Measurements from ENCODE around the gene ADGRB3. TPM values are rescaled to one million over a fixed set of nuclear protein-coding genes. Genes with fewer than 3 reads are reported as not detected.

The ADGRB3 gene
- polyA plus RNA-seq, 1 of the 3 experiments (the other 2 are of a cell fraction): 0.12 TPM

DNA sequence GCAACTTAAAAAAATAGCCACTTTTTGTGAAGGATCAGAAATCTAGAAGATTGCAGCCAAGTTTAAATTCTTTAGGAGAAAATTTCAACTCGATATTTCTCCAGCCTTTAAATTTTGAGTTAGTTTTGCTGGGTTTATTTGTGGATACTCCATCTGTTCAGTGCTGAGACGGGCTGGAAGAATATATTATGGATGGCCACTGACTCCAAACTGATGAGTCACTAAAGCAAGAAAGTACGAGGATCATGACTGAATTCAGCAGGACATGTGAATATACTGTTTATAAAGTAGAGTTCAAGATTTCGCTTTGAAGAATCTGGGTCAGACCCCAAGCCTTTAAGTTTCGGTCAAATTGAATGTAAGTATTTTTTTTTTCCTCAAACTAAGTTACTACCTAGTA lies 199.5 kb downstream of the ADGRB3 start:
- no peaks in the 10 kb centered on the region for H4K20me1 ChIP-seq (ENCODE audit: insufficient read depth)
- ChIA-PET CTCF (interaction anchor here (1.3 kb wide), 1 partner anchor 17 kb away, joined by 3 read pairs; no protein-coding TSS in a partner anchor), POLR2A (no interaction called here)
- H3K9ac ChIP-seq: no peak overlapping the region
- H3K4me1 ChIP-seq (ENCODE audit: control insufficient read depth in 1 of 2, insufficient read depth in 2 of 2, low read depth in 1 of 2, low read length in 1 of 2): no peaks in the 10 kb centered on the region
- no peaks in the 10 kb centered on the region for H3K36me3 ChIP-seq (replicated peaks in 1 of 2; ENCODE audit: control insufficient read depth in 1 of 2, insufficient read depth in 2 of 2, low read length in 1 of 2)
- DNase-seq: no peak
- no peak overlapping the region for H2AFZ ChIP-seq (ENCODE audit: low read depth)
- WGBS (ENCODE audit: low lambda C conversion rate): 34% methylated on average over 5 of the region's 5 CpGs
- no peak overlapping the region for H3K4me3 ChIP-seq (ENCODE audit: low read depth in 2 of 2, low read length in 1 of 2)
- H3K9me3 ChIP-seq: no peaks in the 10 kb centered on the region
- no peak overlapping the region for H3K4me2 ChIP-seq
- no peaks in the 10 kb centered on the region for H3K79me2 ChIP-seq (ENCODE audit: insufficient read depth)
- no peak overlapping the region for H3K27ac ChIP-seq (ENCODE audit: low read depth in 2 of 2, low read length in 1 of 2)
- H3K27me3 ChIP-seq (ENCODE audit: insufficient read depth): no peaks in the 10 kb centered on the region
- H3F3A ChIP-seq (replicated peaks; ENCODE audit: insufficient read depth): no peaks in the 10 kb centered on the region
- no peaks in the 10 kb centered on the region for H3K9me2 ChIP-seq
- TF ChIP-seq NFIC (IDR thresholded peaks at IDR 0.05; ENCODE audit: borderline replicate concordance): no peak
- no peak for TF ChIP-seq RFX5 (IDR thresholded peaks at IDR 0.05; ENCODE audit: low read length)
- TF ChIP-seq FOXM1 (IDR thresholded peaks at IDR 0.05; ENCODE audit: low read depth): no peak
- TF ChIP-seq EP300 (IDR thresholded peaks at IDR 0.05; ENCODE audit: borderline replicate concordance in 1 of 2, low read depth in 1 of 2, low read length in 1 of 2): no peak
- TF ChIP-seq, protein P1, sequence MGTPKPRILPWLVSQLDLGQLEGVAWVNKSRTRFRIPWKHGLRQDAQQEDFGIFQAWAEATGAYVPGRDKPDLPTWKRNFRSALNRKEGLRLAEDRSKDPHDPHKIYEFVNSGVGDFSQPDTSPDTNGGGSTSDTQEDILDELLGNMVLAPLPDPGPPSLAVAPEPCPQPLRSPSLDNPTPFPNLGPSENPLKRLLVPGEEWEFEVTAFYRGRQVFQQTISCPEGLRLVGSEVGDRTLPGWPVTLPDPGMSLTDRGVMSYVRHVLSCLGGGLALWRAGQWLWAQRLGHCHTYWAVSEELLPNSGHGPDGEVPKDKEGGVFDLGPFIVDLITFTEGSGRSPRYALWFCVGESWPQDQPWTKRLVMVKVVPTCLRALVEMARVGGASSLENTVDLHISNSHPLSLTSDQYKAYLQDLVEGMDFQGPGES (IDR thresholded peaks at IDR 0.05; ENCODE audit: low read depth, low read length): no peak
- no peak for TF ChIP-seq FOSL2 (IDR thresholded peaks at IDR 0.05; ENCODE audit: borderline replicate concordance, low read depth)
- TF ChIP-seq, protein P2, sequence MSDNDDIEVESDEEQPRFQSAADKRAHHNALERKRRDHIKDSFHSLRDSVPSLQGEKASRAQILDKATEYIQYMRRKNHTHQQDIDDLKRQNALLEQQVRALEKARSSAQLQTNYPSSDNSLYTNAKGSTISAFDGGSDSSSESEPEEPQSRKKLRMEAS (IDR thresholded peaks at IDR 0.05; ENCODE audit: low read depth): no peak

DNA sequence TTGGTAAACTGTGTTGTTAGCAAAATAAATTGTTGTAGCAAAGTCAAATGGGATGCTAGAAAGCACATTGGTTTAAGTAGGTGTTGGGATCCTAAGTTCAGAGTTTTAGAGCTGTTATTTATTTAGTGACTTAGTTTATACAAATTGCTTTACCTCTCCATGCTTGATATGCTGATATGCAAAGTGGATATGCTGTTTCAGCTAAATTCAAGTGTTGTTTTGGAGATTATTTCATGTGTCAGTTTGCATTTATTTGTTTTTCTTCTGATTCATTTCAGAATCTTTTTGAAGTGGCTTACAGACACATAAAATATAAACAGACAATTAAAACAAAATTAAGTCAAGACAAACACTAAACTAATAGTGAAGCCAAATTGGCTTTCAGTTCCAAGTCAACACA lies 203.5 kb downstream of the ADGRB3 start:
- H3K4me3 ChIP-seq (ENCODE audit: low read depth in 2 of 2, low read length in 1 of 2): no peak overlapping the region
- H3K9me3 ChIP-seq: no peaks in the 10 kb centered on the region
- H3K9ac ChIP-seq: no peak overlapping the region
- H3K4me2 ChIP-seq: no peak overlapping the region
- H2AFZ ChIP-seq (ENCODE audit: low read depth): no peak overlapping the region
- H3K4me1 ChIP-seq (ENCODE audit: control insufficient read depth in 1 of 2, insufficient read depth in 2 of 2, low read depth in 1 of 2, low read length in 1 of 2): no peaks in the 10 kb centered on the region
- H3K79me2 ChIP-seq (ENCODE audit: insufficient read depth): no peaks in the 10 kb centered on the region
- H3K9me2 ChIP-seq: no peaks in the 10 kb centered on the region
- no peak overlapping the region for H3K27ac ChIP-seq (ENCODE audit: low read depth in 2 of 2, low read length in 1 of 2)
- ChIA-PET CTCF (interaction anchor here (1.0 kb wide), 1 partner anchor 61 kb away, joined by 3 read pairs; no protein-coding TSS in a partner anchor), POLR2A (no interaction called here)
- DNase-seq: no peak
- no peaks in the 10 kb centered on the region for H3F3A ChIP-seq (replicated peaks; ENCODE audit: insufficient read depth)
- no peaks in the 10 kb centered on the region for H4K20me1 ChIP-seq (ENCODE audit: insufficient read depth)
- H3K27me3 ChIP-seq (ENCODE audit: insufficient read depth): no peaks in the 10 kb centered on the region
- H3K36me3 ChIP-seq (replicated peaks in 1 of 2; ENCODE audit: control insufficient read depth in 1 of 2, insufficient read depth in 2 of 2, low read length in 1 of 2): no peaks in the 10 kb centered on the region
- no peak for TF ChIP-seq JUND (IDR thresholded peaks at IDR 0.05)
- TF ChIP-seq SIN3A (IDR thresholded peaks at IDR 0.05; ENCODE audit: borderline replicate concordance, low read depth, low read length): no peak
- TF ChIP-seq, protein P3, sequence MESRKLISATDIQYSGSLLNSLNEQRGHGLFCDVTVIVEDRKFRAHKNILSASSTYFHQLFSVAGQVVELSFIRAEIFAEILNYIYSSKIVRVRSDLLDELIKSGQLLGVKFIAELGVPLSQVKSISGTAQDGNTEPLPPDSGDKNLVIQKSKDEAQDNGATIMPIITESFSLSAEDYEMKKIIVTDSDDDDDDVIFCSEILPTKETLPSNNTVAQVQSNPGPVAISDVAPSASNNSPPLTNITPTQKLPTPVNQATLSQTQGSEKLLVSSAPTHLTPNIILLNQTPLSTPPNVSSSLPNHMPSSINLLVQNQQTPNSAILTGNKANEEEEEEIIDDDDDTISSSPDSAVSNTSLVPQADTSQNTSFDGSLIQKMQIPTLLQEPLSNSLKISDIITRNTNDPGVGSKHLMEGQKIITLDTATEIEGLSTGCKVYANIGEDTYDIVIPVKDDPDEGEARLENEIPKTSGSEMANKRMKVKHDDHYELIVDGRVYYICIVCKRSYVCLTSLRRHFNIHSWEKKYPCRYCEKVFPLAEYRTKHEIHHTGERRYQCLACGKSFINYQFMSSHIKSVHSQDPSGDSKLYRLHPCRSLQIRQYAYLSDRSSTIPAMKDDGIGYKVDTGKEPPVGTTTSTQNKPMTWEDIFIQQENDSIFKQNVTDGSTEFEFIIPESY (IDR thresholded peaks at IDR 0.05; ENCODE audit: borderline replicate concordance, low read depth): no peak
- no peak for TF ChIP-seq TCF12 (IDR thresholded peaks at IDR 0.05)
